GM19467 (cell line): Measurements from ENCODE around the gene TBCA.
"Not testable (repeated sequence)": the region's sequence is repeated elsewhere in the genome, so short reads cannot be mapped to it uniquely, and the experiment has no call there.

Experiments
- ATAC-seq: cut with Tn5 transposase; IDR thresholded peaks from one replicate; pipeline ENCODE4 v1.9.1; 2021; ENCODE audit warnings: mild to moderate bottlenecking, moderate library complexity; ENCODE audit not compliant: unreplicated experiment

TBCA gene

DNA sequence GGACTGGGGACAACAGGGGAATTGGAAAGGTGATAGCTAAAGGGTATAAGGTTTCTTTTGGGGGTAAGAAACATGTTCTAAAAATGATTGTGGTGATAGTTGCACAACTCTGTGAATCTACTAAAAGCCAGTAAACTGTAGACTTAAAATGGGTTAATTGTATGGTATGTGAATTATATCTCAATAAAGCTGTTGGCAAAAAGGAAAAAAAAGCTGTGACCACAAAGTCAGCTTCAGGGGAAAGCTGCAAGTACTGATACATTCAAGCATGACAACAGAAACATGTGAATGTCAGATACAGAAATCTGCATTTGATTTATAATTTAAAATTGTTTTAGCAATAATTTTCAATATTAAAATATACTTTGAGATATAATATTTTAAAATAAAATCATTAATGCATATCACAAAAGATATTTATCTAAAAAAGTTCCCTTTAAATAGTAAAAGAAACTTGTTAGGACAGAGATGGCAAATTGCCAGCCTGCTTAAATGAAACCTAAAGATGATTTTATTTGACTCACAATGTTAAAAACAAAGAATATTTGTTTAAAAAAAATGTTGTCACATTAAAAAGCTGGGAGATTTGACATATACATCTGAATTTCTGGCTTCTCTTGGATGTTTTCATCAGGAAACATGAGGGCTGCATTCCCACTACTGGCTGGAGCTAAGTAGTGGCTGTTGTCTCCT is 66.0 kb downstream of the TBCA start:
- ATAC-seq, result no peak

DNA sequence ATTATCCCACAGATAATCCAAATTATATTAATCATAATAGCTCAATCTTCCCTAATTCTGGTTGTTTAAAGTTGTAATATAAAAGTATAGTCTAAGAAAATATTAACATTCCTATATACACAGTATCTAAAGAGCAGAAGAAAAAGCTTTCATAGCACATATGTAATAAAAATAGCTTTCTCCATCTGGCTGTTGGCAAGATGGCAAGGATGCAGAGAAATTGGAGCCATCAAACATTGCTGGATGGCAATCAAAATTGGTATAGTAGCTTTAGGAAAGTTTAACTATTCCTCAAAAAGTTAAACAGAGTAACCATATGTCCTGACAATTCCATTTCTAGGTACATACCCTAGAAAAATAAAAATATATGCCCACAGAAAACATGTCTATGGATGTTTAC is 66.8 kb downstream of the TBCA start:
- ATAC-seq, result no peak

DNA sequence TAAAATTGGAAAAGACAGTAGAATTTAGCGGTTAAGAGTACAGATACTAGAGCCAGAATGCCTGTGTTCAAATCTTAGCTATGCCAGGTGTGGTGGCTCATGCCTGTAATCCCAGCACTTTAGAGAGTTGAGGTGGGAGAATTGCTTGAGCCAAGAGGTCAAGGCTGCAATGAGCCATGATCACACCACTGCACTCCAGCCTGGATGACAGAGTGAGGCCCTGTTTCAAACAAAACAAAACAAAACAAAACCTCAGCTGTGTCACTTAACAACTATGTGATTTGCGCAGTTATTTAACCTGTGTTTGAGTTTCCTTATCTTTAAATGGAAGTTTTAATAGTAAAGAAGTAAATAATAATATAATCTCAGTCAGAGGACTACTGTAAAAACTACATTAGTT is 68.3 kb downstream of the TBCA start:
- ATAC-seq, result no peak

DNA sequence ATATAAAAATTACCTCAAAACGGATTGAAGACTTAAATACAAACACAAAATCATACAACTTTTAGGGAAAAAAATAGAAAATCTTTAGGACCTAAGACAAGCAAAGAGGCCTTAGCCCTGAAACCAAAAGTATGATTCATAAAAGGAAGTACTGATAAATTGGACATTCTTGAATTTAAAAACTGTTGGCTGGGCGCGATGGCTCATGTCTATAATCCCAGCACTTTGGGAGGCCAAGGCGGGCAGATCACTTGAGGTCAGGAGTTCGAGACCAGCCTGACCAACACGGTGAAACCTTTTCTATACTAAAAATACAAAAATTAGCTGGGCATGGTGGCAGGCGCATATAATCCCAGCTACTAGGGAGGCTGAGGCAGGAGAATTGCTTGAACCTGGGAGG is 76.6 kb downstream of the TBCA start:
- ATAC-seq, result not testable (repeated sequence)

DNA sequence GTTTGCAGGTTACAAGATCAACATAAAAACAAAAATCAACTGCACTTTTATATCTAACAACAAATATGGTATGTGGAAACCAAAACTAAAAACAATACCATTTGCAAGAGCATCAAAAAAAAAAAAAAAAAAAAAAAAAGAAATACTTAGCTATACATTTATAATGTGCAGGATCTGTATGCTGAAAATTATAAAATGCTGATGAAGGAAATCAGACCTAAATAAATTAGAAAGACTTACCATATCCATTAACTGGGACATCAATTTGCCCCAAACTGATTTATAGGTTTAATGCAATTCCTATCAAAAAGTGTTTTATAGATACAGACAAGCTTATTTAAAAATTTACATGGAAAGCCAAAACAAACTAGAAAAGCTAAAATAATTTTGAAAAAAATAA is 77.2 kb downstream of the TBCA start:
- ATAC-seq, result no peak

- no peak for ATAC-seq
Measured at GRCh38 chr5:77697692-77698091, 78.4 kb downstream of the TBCA start.

DNA sequence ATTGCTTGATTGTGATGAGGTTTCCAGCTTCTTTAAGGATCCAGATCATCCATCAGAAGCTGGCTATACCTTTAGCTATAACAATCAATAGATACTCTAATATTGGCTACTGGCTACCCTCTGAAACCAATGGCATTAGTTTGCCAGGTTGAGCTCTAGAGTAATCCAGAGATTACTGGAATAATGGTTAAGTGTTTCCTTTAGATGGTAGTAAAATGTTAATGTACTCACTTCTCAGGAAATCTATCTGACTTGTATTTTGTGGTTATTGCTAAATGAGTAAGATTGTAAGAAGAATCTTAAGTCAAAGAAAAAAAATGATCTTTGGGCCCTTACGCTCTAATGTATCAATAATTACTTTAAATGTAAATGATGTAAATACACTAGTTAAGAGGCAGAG is 80.0 kb downstream of the TBCA start:
- ATAC-seq, result no peak

DNA sequence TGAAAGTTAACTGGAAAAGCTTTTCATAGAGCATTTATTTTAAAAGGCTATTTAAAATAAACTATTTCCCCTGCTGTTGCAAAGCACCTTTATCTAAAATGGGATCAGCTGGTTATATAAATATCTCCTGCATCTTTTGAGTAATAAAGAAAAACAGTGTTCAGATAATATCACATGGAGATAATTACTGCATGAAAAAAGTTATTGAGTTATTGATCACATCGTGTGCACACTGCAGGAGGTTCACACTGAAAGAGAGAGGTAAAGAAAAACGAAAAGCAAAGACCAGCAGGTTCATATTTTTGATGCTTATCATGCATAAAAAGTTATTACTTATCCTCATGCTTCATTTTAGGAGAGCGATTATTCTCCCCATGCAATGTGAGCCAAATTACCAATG is 82.2 kb downstream of the TBCA start:
- no peak for ATAC-seq

- ATAC-seq, result no peak
Measured at GRCh38 chr5:77683171-77683732, 92.9 kb downstream of the TBCA start.

DNA sequence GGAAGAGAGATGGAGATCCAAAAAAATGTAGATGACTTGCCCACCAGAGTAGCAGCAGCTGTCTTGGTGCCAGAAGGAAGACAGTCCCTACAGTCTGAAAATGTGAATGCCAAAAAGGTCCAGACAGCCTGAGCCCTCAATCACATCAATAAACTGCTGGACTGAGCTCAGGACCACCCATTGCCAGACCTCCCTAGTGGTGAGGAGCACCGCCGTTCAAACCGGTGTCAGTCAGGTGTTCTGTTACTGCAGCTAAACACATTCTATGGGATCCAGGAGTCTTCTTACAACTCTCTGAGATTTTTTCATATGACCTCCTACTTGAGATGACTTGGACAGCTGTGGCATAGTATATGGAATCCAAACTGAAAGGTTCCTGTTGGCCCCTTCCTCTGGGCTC is 105.6 kb downstream of the TBCA start:
- ATAC-seq, result no peak

GRCh38 chr5:77669677-77670076 is 106.5 kb downstream of the TBCA start:
- ATAC-seq, result no peak

DNA sequence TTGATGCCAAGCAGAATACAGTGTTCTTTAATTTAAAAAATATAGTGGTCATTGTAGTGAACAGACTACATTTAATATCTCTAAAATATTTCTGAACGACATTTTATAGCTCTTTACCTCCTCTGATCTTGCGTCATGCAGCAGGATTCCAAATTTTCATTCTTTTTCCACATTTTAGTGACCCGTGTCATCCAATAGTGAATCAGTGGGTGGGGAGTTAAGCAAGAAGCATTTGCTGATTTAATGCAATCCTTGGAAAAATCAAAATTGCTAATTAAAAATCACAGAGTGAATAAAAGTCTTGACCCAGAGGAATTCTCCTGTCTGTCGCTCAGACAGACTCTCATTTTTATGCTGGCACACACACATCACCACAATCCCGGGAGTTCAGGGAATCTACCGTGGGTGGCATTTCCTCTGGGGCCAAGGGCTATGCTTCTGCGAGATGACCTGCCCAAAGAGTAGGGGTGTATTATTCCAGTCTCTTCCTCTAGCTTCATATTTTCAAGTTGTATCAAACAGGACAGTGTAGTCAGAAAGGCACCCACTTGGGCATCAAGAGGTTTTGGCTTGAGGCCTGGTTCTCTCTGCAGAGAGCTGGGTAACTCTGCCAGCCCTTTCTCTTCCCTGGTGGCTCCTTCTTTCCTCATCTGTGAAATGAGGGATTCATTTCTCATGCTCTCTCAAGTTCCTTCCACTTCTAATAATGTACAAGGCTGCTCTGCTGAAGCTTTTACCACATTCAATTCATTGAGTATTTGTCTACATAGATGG is 112.9 kb downstream of the TBCA start:
- ATAC-seq, result no peak

DNA sequence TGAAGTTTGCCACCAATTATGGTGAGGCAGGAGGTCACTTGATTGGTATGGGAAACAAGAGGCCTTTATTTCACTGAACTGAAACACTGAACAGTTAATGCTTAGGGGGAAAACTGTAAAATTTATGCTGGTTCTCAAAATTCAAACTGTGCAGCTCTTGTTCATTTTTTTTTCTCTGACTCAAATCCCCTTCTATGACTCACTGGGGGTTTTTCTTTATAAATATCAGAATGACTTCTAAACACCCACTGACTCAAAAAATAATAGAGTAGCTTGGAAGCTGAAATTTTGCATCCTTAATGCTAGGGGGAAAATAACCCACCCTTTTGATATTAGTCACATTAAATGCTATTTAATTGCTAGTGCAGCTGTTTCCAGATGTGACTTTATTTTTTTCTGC is 113.5 kb downstream of the TBCA start:
- ATAC-seq, result no peak

GRCh38 chr5:77658662-77659061 is 117.5 kb downstream of the TBCA start:
- ATAC-seq, result no peak

DNA sequence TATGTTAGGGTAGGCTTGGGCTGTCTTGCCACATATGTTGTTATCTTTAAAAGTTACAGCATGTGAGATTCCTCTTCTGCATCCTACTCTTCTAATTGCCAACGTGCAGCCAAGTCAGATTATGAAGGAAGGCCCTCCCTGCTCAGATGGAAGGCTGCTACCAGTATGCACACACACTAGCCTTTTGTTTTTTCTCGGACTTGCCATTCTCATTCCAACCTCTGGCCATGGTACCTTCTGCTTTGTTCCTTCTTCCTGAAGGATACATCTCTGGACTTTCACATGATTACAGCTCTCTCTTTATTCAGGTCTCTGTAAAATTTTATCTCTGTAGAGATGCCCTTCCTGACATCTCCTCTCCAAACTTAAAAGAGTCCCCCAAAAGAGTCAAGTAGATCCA is 124.8 kb downstream of the TBCA start:
- no peak for ATAC-seq

DNA sequence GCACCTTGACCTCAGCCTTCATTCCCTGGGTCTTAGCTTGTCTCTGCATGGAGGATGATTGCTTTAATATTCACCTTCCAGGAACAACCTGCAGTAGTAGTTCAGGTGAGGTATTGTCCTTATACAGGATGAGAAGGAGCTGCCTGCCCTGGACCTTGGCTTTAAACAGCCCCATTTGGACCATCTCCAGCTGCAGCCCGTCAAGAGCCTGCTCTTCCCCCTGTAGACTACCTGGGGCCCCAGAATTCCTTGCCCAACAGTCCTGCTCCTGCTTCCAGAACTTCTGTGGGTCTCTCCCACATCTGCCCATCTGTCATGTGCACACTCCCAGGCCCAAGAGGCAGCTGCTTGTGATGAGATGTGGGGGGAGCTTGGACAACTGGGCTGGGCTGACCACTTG is 125.5 kb downstream of the TBCA start:
- ATAC-seq, result no peak

DNA sequence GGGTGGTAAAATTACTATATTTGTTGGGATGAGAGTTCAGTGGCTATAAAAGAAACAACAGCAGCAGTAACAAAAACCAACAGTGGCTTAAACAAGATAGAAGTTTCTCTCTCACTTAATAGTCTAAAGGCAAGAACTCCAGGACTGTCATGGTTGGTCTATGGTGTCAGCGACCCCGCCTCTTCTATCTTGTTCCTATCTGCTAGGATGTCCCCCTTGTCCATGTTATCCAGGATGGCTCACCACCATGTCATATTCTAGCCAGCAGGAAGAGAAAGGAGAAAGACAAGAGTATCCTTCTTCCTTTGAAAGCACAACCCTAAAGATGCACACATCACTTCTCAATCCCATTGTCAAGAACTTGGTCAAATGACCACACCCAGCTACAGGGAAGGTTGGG is 126.4 kb downstream of the TBCA start:
- no peak for ATAC-seq

- no peak for ATAC-seq
Measured at GRCh38 chr5:77645995-77646639, 130.0 kb downstream of the TBCA start.

GRCh38 chr5:77645158-77645994 is 130.8 kb downstream of the TBCA start:
- ATAC-seq, result no peak

- no peak for ATAC-seq
Measured at GRCh38 chr5:77644371-77645157, 131.6 kb downstream of the TBCA start.
